ENCODE results near the gene KMT5B. TPM values are rescaled to one million over a fixed set of nuclear protein-coding genes. Genes with fewer than 3 reads are reported as not detected.

The KMT5B gene
- total RNA-seq, 1 experiment from 2014 or later: 45.7 TPM

GRCh38 chr11:68211546-68211945 lies 1.6 kb downstream of the KMT5B start:
- Histone ChIP-seq H3K27me3 (ENCODE audit: insufficient read depth, low read depth) (no peaks in the 10 kb centered on the region), H3K36me3 (ENCODE audit: low read depth) (no peaks in the 10 kb centered on the region), H3K4me1 (replicated peaks; ENCODE audit: insufficient read depth) (peaks cover 23% of the 10 kb centered on the region), H3K9me3 (ENCODE audit: insufficient read depth, low read depth) (no peaks in the 10 kb centered on the region), H3K9me2 (ENCODE audit: insufficient read depth) (no peaks in the 10 kb centered on the region), H3K27ac (no peak overlapping the region), H3F3A (ENCODE audit: insufficient read depth, low read depth) (peaks cover 41% of the 10 kb centered on the region), H3K79me2 (ENCODE audit: low read depth) (peaks cover 61% of the 10 kb centered on the region), H2AFZ (no peak overlapping the region), H3K4me3 (peak overlapping the region; percentile 93), H4K20me1 (ENCODE audit: insufficient read depth) (peaks cover 58% of the 10 kb centered on the region), H3K4me2 (peak overlapping the region; percentile 91)
- no peak for DNase-seq
- ChIA-PET POLR2A (ENCODE audit: unreplicated experiment) (interaction anchor here (0.7 kb wide), 2 partner anchors 8 to 87 kb away, joined by 4 to 8 read pairs; no protein-coding TSS in a partner anchor), CTCF (interaction anchor here (0.5 to 0.6 kb wide), 2 partner anchors 43 to 168 kb away, joined by 3 to 4 read pairs; no protein-coding TSS in a partner anchor)
- intact Hi-C loops (cut with micrococcal nuclease; ENCODE audit: unreplicated experiment): no loop called here
- BruUV-seq (replicated peaks): no TSS peak
- TF ChIP-seq EZH2 (IDR thresholded peaks at IDR 0.05; ENCODE audit: low read depth) (no peak), CTCF (conservative IDR thresholded peaks at IDR 0.05) (no peak)

GRCh38 chr11:68206211-68206610 lies 6.9 kb downstream of the KMT5B start:
- Histone ChIP-seq H3K27me3 (ENCODE audit: insufficient read depth, low read depth) (no peaks in the 10 kb centered on the region), H3K36me3 (ENCODE audit: low read depth) (no peaks in the 10 kb centered on the region), H2AFZ (no peak overlapping the region), H3K9me3 (ENCODE audit: insufficient read depth, low read depth) (no peaks in the 10 kb centered on the region), H3K79me2 (ENCODE audit: low read depth) (peaks cover 100% of the 10 kb centered on the region), H3K4me1 (replicated peaks; ENCODE audit: insufficient read depth) (peaks cover 24% of the 10 kb centered on the region), H3K4me2 (no peak overlapping the region), H3K27ac (no peak overlapping the region), H3K4me3 (no peak overlapping the region), H3F3A (ENCODE audit: insufficient read depth, low read depth) (peaks cover 33% of the 10 kb centered on the region), H4K20me1 (ENCODE audit: insufficient read depth) (peaks cover 93% of the 10 kb centered on the region), H3K9me2 (ENCODE audit: insufficient read depth) (no peaks in the 10 kb centered on the region)
- ChIA-PET CTCF (interaction anchor here (0.6 kb wide), 1 partner anchor 67 kb away, joined by 3 read pairs; no protein-coding TSS in a partner anchor), POLR2A (ENCODE audit: unreplicated experiment) (interaction anchor here (0.6 kb wide), 1 partner anchor 79 kb away, joined by 4 read pairs; no protein-coding TSS in a partner anchor)
- no peak for TF ChIP-seq EZH2 (IDR thresholded peaks at IDR 0.05; ENCODE audit: low read depth)
- peak; percentile 94 for TF ChIP-seq CTCF (conservative IDR thresholded peaks at IDR 0.05)
- intact Hi-C loops (cut with micrococcal nuclease; ENCODE audit: unreplicated experiment): loop anchor here (2.0 to 5.0 kb wide), 3 partner anchors 59 to 129 kb away; no protein-coding TSS in a partner anchor
- no TSS peak for BruUV-seq (replicated peaks)
- peak; percentile 34 to 69 for DNase-seq

- H3K27me3 ChIP-seq (ENCODE audit: insufficient read depth, low read depth): no peaks in the 10 kb centered on the region
- H3K27ac ChIP-seq: no peak overlapping the region
- no peaks in the 10 kb centered on the region for H3K9me2 ChIP-seq (ENCODE audit: insufficient read depth)
- TF ChIP-seq EZH2 (IDR thresholded peaks at IDR 0.05; ENCODE audit: low read depth): no peak
- TF ChIP-seq CTCF (conservative IDR thresholded peaks at IDR 0.05): no peak
- no peaks in the 10 kb centered on the region for H3K36me3 ChIP-seq (ENCODE audit: low read depth)
- H3K9me3 ChIP-seq (ENCODE audit: insufficient read depth, low read depth): no peaks in the 10 kb centered on the region
- H4K20me1 ChIP-seq (ENCODE audit: insufficient read depth): peaks cover 92% of the 10 kb centered on the region
- CTCF ChIA-PET: interaction anchor here (0.5 to 0.7 kb wide), 3 partner anchors 65 to 94 kb away, joined by 3 to 10 read pairs (median 6); no protein-coding TSS in a partner anchor
- POLR2A ChIA-PET (ENCODE audit: unreplicated experiment): interaction anchor here (0.6 to 0.7 kb wide), 2 partner anchors 12 to 59 kb away, joined by 4 to 8 read pairs; no protein-coding TSS in a partner anchor
- peaks cover 23% of the 10 kb centered on the region for H3F3A ChIP-seq (ENCODE audit: insufficient read depth, low read depth)
- intact Hi-C loops (cut with micrococcal nuclease; ENCODE audit: unreplicated experiment): no loop called here
- peaks cover 20% of the 10 kb centered on the region for H3K4me1 ChIP-seq (replicated peaks; ENCODE audit: insufficient read depth)
- no peak overlapping the region for H2AFZ ChIP-seq
- BruUV-seq (replicated peaks): no TSS peak
- H3K4me2 ChIP-seq: no peak overlapping the region
- H3K79me2 ChIP-seq (ENCODE audit: low read depth): peaks cover 100% of the 10 kb centered on the region
- no peak overlapping the region for H3K4me3 ChIP-seq
- peak in 1 of 2 experiments; percentile 13 for DNase-seq
Observed at GRCh38 chr11:68204402-68204801, 8.7 kb downstream of the KMT5B start.

All from PC-9 (cell line).